OCI-M1 (cell line): ENCODE data around the gene PTPN2.
"Not testable (repeated sequence)": the region's sequence is repeated elsewhere in the genome, so short reads cannot be mapped to it uniquely, and the experiment has no call there.

Experiments
- DNase-seq: peaks from one replicate; lab custom pipeline; 2025; lab: John Stamatoyannopoulos, UW

Gene PTPN2

DNA sequence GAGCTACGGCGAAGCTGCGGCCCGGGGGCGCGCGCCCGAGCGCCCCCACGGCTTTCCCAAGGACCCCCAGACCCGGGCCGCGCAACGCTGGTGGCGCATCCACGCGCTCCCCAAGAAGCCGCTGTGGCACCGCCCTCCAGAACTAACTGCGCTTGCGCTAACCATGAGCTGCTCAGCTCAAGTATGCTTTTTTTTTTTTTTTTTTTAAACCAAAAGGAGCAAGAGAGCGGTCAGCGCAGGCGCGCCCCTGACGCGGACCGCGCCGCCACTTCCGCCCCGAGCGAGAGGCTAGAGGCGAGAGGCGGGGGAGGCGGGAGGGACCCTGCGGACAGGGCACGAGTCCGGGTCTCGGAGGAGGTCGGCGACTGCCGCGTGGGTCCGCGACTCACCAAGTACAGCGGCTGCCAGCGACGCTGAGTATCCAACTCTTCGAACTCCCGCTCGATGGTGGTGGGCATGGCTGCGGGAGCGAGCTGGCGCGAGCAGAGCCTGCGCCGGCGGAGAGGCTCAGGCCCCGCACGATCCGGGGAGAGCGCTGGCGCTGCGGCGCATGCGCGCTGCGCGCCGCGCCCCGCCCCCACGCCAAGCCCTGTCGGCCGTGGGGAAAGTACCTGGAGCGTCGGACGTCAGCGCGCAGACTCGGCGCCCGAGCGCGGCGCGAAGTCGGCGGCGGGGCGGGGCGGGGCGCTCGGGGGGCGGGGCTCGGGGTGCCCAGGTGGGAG is at the start of gene PTPN2:
TSS of gene PTPN2 (minus strand) at position 554 of the 722 bp plus-strand sequence. CDS start at position 458, 96 bp downstream.
- DNase-seq, result peak; percentile 97

DNA sequence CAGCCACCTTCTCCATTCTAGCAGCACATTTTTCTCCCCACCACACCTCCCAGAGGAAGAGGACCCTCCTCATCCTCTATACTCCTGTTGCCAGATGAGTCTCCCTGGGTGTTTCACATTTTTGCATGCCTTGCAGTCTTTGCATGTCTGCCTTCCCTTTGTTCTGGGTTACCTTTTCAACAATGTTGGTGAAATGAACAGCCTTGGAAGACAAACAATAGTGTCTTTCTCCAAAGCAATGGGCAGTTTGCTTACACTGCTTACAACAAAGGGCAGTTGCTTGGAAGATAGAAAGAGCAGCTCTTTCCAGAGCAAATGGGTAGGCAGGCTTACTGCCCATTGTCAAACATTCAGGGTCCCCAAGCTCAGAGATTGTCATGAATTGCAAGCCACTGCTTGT is 49.3 kb upstream of the PTPN2 start:
- DNase-seq, result no peak

DNA sequence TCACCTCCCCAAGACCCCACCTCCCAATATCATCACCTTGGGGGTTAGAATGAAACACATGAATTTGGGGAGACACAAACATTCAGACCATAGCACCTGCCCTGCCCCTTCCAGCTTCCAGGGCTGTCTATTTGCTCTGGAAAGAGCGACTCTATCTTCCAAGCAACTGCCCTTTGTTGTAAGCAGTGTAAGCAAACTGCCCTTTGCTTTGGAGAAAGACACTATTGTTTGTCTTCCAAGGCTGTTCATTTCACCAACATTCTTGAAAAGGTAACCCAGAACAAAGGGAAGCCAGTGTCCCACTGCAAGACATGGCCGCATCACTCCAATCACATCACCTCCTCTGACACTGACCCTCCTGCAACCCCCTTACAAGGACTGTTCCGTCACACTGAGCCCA is 46.9 kb upstream of the PTPN2 start:
- no peak for DNase-seq

DNA sequence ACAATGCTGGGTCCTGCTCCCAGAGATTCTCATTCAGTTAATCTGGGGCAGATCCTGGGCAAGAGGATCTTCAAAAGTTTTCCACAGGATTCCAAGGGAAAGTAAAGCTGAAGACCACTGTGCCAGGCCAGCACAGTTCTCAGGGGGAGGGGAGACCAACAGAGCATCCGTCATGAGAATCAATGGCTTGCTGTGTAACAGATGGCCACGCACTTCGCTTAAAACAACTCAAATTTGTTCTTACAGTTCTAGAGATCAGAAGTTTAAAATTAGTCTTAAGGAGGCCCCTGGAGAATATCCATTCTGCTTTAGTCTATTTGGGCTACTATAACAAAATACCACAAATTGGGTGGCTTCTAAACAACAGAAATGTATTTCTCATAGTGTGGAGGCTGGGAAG is 46.3 kb upstream of the PTPN2 start:
- no peak for DNase-seq

DNA sequence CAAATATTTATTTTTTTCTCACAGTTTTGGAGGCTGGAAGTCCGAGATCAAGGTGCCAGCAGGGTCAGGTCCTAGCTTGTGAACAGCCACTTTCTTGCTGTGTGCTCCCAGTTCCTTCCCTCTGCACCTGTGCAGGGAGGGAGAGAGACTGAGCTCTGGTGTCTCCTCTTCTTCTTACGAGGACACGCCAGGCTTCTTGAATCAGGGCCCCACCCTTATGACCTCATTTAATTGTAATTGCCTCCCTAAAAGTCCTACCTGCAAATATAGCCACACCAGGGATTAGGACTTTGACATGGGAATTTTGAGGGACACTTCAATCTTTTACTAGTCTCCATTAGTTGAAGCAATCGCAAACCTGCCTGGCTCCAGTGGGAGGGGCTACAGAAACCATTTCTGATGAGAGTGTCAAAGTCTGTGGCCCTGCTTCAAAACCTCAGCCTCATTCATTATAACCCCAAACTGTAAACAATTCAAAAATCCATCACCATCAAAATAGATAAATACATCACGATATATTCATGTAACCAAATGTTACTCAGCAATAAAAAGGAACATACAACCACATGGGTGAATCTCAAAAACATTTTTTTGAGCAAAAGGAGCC is 45.5 kb upstream of the PTPN2 start:
- no peak for DNase-seq

DNA sequence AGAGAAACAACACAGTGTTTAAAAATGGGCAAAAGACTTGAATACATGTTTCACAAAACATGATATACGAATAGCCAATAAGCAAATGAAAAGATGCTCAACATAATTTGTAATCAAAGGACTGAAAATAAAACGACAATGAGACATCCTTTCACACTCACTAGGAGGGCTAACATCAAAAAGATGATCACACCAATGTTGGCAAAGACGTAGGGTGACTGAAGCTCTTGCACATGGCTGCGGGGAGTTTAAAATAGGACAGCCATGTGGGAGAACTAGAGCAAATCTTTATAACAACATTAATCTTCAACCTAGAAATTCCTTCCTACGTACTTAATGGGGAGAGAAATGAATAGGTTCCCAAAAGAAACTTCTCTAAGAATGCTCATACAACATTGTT is 44.6 kb upstream of the PTPN2 start:
- DNase-seq, result no peak

DNA sequence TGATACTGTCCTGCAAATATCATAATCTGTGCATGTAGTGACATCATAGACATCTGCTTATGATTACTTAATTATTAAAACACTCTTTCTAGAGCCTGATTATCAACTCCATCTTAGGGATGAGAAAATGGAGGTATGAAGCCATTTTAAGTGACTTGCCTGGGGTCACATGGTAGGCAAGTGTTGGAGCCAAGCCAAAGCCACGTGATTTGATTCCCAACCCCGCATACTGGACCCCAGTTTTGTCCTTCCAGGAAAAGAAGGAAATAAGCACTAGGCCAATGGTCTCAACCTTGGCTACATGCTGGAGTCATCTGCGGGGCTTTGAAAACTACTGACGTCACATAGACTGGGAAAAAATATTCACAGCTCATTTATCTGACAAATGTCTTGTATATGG is 44.2 kb upstream of the PTPN2 start:
- DNase-seq, result no peak

DNA sequence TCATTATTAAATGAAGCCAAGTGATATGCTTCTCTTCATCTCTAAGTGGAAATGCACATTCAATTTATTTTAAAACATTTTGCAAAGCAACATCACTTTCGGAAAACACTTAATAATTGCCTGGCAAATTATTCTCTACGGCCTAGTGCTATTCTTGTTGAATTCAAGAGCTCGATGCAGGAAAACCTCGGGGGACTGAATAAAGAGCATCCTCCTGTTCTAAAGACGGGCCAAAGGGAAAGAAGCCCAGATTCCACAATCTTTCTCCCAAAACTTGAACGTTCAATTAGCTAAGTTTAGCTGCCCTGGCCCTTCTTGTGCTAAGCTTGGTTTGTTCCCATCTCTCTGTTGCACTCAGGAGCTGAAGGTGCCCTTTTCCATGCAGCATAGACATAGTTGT is 40.6 kb upstream of the PTPN2 start:
- DNase-seq, result no peak

DNA sequence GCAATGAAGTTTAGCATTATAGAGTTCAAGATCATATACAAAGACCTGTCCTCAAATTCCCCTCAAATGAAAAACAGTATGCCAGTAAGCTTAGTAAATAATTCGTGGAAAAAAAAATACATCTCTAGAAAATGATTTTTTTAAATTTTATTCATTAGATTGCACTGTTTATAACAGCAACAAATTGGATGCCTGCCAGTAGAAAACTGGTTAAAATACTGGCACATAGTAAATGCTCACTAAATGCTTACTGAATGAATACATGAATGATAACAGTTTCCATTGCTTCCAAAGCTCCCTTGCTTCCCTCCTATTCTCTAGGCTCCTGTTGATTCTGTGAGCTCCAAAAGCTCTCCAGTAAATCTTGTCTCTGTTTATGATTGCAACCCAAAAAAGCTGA is 38.2 kb upstream of the PTPN2 start:
- DNase-seq, result no peak

DNA sequence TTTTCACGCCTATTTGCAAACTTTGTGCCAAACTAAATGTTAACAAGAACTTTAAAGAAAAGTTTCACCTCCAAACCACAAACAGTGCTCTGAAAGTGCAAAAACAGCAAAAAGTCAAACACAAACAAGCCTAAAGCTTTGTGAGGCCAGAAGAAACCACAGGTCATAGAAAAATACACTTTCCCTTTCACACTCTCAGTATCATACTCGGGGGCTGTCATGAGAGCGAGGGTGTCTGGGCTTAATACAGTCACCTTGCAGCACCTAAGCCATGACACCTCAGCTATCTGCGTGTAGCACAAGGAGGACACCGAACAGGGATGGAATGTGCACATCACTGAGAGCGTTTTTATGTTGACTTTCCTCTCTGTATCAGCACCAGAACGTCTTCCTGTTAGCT is 37.1 kb upstream of the PTPN2 start:
- DNase-seq, result no peak

DNA sequence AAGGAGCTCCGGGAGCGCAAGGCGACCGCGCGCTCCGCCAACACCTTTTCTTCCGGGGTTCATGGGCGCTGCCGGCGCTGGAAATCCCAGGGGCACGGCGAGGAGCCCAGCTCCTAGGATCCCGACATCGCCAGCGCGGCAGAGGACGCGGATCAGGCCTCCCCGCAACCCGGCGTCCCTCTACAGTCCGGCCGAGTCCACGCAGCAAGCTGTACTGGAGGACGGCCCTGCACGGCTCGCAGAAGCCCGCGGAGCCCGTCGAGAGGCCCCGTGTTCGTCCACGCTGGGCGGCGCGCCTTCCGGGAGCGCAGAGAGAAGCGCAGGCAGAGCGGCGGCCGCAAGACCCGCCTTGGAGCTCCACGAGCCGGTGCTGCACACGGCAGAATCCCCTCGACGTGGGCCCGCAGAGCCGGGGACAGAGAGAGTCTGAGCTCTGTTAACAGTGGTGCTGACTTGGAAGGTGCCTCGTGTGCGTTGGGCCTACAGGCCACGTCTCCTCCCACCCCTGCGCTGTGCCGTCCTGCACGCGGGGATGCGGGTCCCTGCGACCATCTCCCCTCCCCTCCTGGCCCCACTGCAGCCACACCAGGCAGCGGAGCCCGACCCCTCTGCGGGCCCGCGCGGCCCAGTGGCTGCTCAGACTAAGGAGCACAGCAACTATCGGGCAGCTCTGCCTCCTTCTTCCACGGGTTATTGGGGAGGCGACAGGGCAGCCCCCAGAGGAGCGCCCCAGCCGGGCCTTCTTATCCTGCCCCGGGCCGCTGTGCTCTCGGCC is 28.1 kb upstream of the PTPN2 start:
- no peak for DNase-seq

DNA sequence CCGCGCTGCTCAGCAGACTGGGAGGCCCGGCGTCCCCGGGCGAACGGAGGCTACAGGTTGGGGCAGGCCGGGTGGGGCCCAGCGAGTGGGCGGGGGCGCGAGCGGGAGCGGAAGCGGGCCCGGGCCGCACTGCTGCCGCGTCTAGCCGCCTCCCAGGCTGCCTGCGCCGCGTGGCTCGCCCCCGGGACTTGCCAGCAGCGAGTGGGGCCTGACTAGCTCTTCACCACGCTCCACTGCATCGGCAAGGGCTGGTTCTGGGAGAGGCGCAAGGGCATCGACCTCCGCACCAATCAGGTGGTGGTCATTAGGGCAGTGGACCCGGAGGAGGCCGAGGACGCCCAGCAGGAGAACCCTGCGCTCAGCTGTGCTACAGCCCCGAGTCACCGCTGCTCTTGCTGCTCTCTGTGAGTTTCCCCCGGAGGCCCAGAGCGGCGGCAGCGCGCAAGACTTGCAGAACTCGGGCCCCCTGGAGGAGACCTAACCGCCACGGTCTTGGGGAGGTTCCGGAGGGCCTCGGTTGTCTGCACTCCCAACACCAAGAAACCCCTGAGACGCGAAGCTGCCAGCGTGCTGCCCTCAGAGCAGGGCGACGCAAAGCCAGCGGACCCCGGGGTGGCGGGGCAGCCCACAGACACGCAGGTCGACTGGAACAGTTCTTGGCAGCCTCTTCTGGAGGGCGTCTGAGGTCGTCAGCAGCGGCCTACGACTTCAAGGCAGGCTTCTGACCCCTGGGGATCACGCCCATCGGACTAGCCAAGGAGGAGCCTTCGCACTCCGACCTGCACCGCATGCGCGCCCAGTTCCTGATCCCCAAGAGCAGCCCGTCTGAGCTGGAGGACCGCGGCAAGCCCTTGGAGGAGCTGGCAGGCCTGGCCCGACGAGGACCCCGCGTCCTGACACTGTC is 27.2 kb upstream of the PTPN2 start:
- DNase-seq, result no peak

DNA sequence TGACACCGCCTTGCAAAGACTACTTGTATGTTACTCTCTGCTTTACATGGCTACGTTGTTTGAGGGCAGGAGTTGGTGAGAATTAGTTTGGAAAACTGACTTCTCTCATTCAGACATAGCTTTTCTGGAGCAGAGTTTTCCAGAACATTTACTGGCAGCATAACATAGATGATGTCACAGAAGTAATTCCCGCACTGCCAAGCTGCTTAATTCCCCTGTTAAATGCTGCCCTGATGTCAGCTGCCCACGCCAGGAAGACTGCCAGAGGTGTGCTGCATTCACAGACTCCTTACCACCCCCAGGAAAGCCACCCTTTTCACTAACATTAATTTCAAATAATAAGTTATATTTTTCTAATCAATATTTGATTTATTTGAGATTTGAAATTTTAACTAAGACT is 24.7 kb upstream of the PTPN2 start:
- no peak for DNase-seq

DNA sequence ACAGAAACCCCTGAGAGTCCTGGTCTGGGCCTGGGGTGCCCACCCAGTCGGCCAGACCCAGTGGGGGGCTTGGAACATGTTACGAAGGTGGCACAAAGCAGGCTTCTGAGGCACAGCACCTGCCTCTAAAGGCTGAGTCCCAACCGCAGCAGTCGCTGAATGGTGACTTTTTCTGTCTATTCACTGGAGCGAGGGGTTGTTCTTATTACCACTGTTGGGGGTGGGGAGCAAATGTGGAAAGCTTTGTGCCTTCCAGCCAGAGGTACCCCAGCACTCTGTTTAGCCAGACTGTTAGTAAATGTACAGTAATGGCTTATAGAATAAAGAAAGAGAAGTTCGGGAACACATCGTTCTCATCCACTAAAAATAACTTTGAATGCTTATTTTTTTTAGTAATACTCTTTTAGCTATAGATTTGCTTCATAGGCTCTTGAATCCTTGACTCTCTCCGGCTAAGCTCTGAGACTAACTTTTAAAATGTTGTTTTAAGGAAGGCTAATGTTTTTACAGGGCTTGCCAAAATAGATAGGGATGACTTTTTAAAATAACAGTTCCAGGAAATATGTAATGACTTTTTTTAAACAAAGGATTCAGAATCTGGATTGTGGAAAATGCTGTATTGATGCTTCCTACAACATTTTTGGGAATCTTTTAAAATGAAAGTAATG is 23.4 kb upstream of the PTPN2 start:
- DNase-seq, result no peak

DNA sequence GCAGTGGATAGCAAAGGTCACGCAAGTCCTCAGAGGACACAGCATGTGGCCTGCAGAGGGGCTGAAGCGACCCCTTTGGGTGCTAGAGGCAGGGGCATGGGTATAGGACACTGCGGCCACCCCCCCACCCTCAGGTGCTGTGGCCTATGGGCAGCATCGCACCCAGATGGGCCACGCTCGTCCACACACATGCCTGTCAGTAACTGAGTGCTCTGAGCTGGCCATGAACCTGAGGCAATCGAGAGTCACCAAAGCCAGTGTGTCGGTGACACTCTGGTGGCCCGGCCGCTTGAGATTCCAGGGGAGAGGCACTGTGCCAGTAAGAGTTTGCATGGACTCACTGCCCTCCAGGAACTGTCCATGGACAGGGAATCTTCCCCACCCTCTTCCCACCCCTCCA is 22.7 kb upstream of the PTPN2 start:
- DNase-seq, result no peak

DNA sequence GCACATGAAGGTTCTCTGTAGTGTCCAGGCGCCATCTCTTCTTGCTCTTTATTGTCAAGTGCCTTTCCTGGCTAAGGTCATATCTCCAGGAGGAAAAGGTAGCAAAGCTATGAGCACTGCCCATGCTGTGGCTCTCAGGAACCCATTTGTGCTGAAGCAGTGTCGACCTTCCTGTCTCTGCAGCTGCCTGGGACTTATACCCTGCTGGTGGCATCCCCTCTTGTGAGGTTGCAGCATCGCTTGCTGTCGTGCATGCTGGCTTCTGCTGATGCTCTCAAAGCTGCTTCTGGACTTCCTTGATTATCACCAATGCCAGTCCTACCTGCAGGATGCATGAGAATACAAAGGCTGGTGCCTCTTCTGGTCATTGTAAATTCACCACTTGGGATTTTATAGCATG is 22.1 kb upstream of the PTPN2 start:
- no peak for DNase-seq

DNA sequence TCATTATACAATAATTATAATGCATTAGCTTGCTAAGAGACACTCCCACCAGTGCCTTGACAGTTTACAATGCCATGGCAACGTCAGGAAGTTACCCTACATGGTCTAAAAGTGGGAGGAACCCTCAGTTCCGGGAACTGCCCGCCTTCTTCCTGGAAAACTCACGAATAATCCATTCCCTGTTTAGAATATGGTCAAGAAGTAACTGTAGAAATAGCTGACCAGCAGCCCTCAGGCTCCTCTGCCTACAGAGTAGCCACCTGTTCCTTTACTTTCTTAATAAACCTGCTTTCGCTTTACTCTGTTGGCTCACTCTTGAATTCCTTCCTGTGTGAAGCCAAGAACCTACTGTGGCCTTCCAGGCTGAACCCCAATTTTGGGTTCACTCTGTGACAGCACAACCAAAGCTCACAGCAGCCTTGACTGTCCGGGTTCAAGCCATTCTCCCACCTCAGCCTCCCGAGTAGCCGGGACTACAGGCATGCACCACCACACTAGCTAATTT is 20.0 kb upstream of the PTPN2 start:
- DNase-seq, result peak; percentile 99

DNA sequence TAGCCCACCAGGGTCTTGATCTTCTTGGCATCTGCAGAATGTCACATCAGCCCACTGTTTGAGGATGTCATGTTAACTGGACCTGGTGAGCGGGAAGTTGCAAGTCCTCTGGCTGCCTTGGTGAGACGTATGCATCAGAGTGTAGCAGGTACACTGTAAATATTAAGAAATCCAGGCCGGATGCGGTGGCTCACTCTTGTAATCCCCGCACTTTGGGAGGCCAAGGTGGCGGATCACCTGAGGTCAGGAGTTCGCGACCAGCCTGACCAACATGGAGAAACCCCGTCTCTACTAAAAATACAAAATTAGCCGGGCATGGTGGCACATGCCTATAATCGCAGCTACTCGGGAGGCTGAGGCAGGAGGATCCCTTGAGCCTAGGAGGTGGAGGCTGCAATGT is 17.2 kb upstream of the PTPN2 start:
- not testable (repeated sequence) for DNase-seq

DNA sequence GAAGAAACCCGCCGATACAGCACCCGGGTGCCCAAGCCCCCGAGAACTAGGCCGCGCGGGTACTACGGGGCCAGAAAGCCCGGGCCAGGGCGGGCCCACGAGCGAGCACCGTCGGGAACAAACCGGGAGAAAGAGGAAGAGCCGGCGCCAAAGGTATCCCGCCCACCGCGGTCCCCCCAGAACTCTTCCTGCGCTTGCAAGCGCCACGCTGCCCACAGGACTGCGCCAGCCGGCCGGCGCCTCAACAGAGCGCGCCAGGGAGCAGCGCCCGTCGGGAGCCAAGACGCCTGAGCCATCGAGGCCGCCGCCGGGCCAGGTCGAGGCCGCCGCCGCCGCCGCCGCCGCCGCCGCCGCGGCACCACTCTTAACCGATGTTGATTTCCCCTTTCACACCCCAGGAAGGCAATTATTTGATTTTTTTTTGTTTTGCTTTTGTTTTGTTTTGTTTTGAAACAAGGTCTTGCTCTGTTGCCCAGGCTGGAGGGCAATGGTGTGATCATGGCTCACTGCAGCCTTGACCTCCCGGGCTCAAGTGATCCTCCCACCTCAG is 12.8 kb upstream of the PTPN2 start:
- not testable (repeated sequence) for DNase-seq

DNA sequence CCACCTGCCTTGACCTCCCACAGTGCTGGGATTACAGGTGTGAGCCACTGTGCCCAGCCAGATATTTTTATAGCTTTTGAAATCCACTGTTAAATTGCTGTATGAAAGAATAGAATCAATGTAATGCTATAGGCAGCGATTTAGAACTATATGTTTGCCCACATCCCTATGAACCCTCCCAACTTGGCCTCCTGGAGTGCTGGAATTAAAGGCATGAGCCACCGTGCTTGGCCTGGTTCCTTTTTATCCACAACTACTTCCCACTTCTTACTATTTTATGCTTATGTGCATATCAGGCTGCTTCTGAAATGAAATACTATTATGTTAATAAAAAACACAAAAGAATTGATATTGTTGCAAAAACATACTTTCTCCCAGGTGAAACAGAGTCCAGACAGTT is 11.6 kb upstream of the PTPN2 start:
- DNase-seq, result no peak

DNA sequence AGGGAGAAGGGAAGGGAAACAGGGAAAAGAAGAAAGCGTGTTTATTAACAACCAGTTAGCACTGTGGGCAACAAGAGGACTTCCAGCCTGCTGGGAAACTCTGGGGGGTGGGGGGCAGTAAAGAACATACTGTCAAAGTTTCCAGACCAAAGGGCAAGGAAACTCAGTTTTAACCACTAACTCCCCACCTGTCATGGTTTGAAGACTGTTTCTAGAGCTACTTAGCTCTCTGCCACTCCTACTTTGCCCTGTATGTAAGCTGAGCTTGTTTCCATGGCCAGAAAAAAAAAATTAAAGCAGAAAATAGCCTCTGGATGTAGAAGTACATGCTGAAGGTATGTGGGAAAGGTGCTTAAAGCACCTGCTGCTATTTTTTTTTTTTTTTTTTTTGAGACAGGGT is 11.0 kb upstream of the PTPN2 start:
- DNase-seq, result no peak
